ENCODE results near the gene VAV3. TPM values are rescaled to one million over a fixed set of nuclear protein-coding genes. Genes with fewer than 3 reads are reported as not detected.

The VAV3 gene
- total RNA-seq, 1 experiment from 2014 or later, result not detected

GRCh38 chr1:107858323-107858722 is 106.7 kb downstream of the VAV3 start:
- ChIA-PET CTCF (no interaction called here), RAD21 (ENCODE audit: low non-redundant PET in 1 of 2, low total read pairs in 2 of 2, uncharacterized antibody in 2 of 2, unreplicated experiment in 2 of 2) (no interaction called here), POLR2A (no interaction called here)
- BruUV-seq (replicated peaks), result no TSS peak
- DNase-seq (ENCODE audit: low read depth, low spot score) (no peak), ATAC-seq (no peak)
- H3K36me3 ChIP-seq (ENCODE audit: control insufficient read depth in 1 of 2, insufficient read depth in 2 of 2, low read length in 2 of 2), result no peaks in the 10 kb centered on the region
- no peaks in the 10 kb centered on the region for H3K9me2 ChIP-seq (ENCODE audit: insufficient read depth)
- no peak overlapping the region for H3K4me3 ChIP-seq (replicated peaks in 1 of 2; ENCODE audit: low read depth in 1 of 2, low read length in 2 of 2)
- TF ChIP-seq ZNF274 (IDR thresholded peaks at IDR 0.05; ENCODE audit: low read depth, low read length), result no peak
- TF ChIP-seq ZFX (IDR thresholded peaks at IDR 0.05), result no peak
- TF ChIP-seq ELF1 (IDR thresholded peaks at IDR 0.05; ENCODE audit: borderline replicate concordance, low read depth), result no peak
- no peak for TF ChIP-seq CBX3 (IDR thresholded peaks at IDR 0.05; ENCODE audit: low read depth)
- TF ChIP-seq POLR2A (IDR thresholded peaks at IDR 0.05; ENCODE audit: borderline replicate concordance, extremely low read depth, insufficient read depth, insufficient read length), result no peak
- no peak for TF ChIP-seq SIN3A (IDR thresholded peaks at IDR 0.05; ENCODE audit: low read depth)
- no peak for TF ChIP-seq MAX (IDR thresholded peaks at IDR 0.05)
- no peak for TF ChIP-seq FOSL1 (IDR thresholded peaks at IDR 0.05; ENCODE audit: low read depth)
- TF ChIP-seq CEBPB (IDR thresholded peaks at IDR 0.05; ENCODE audit: low read depth), result no peak
- no peak for TF ChIP-seq SRF (IDR thresholded peaks at IDR 0.05; ENCODE audit: low read depth)
- TF ChIP-seq REST (IDR thresholded peaks at IDR 0.05; ENCODE audit: low read depth), result no peak
- TF ChIP-seq JUND (IDR thresholded peaks at IDR 0.05), result no peak
- TF ChIP-seq POLR2AphosphoS5 (IDR thresholded peaks at IDR 0.05; ENCODE audit: low read depth, low read length), result no peak
- TF ChIP-seq EZH2phosphoT487 (IDR thresholded peaks at IDR 0.05; ENCODE audit: borderline replicate concordance), result no peak
- no peak overlapping the region for H3K4me2 ChIP-seq (ENCODE audit: low read length)
- peaks cover 12% of the 10 kb centered on the region for H3K27me3 ChIP-seq (ENCODE audit: insufficient read depth, low read length)
- H3K9ac ChIP-seq (ENCODE audit: low read length), result no peak overlapping the region
- no peaks in the 10 kb centered on the region for H3K9me3 ChIP-seq (ENCODE audit: control insufficient read depth in 1 of 2, insufficient read depth in 1 of 2, low read depth in 1 of 2, low read length in 2 of 2)
- no peaks in the 10 kb centered on the region for H3K79me2 ChIP-seq (ENCODE audit: insufficient read depth, low read length)
- H4K20me1 ChIP-seq (ENCODE audit: insufficient read depth), result no peaks in the 10 kb centered on the region; the same call in 1 of the 2 replicates
- no peaks in the 10 kb centered on the region for H3K4me1 ChIP-seq (ENCODE audit: control insufficient read depth in 1 of 2, insufficient read depth in 2 of 2, low read length in 2 of 2)
- no peak overlapping the region for H2AFZ ChIP-seq (ENCODE audit: low read depth, low read length, poor library complexity, severe bottlenecking)
- H3K27ac ChIP-seq (ENCODE audit: low read depth, low read length), result no peak overlapping the region
- intact Hi-C loops (cut with micrococcal nuclease), result loop anchor here (2.0 kb wide), 1 partner anchor 20 kb away; no protein-coding TSS in a partner anchor
